ENCODE results near the gene IQCM. TPM values are rescaled to one million over a fixed set of nuclear protein-coding genes. Genes with fewer than 3 reads are reported as not detected.

Gene IQCM
- total and polyA plus RNA-seq, 3 donors from 2014 or later = 6.5 to 10.7 (median 7.4) TPM

DNA sequence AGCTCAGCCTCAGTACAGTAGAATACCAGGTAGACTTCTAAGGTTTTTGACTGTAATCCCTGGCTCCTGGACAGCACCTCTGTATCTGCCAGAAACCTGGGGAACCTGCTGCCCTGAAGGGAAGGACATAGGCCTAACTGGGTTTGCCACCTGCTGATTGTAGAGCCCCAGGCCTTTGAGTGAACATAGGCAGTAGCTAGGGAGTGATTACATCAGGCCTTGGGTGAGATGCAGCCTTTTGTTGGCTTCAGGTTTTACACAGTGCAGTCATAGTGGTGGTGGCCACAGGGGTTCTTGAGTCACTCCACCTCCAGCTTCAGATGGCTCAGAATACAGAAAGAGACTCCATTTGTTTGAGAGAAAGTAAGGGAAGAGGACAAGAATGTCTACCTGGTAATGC lies 19.3 kb downstream of the IQCM start:
- H3K27me3 ChIP-seq = no peaks in the 10 kb centered on the region
- no peak for TF ChIP-seq CTCF (IDR thresholded peaks at IDR 0.05)
- TF ChIP-seq POLR2A (IDR thresholded peaks at IDR 0.05) = no peak
- no peak overlapping the region for H3K27ac ChIP-seq
- no peak overlapping the region for H3K4me3 ChIP-seq
- no peaks in the 10 kb centered on the region for H3K4me1 ChIP-seq
- intact Hi-C loops (cut with DNase I; ENCODE audit: low total_unique reads) = no loop called here
- H3K9me3 ChIP-seq = no peaks in the 10 kb centered on the region
- no peaks in the 10 kb centered on the region for H3K36me3 ChIP-seq (ENCODE audit: low read depth, missing control alignments)
- DNase-seq = no peak

- intact Hi-C loops (cut with DNase I; ENCODE audit: low total_unique reads) = no loop called here
- Histone ChIP-seq H3K27me3 (no peaks in the 10 kb centered on the region), H3K36me3 (ENCODE audit: low read depth, missing control alignments) (no peaks in the 10 kb centered on the region), H3K4me3 (no peak overlapping the region), H3K27ac (no peak overlapping the region), H3K9me3 (no peaks in the 10 kb centered on the region), H3K4me1 (no peaks in the 10 kb centered on the region)
- 76 to 77% methylated on average over 4 of the region's 4 CpGs for WGBS, 2 donors
- no peak for DNase-seq
- TF ChIP-seq POLR2A (IDR thresholded peaks at IDR 0.05) (no peak), CTCF (IDR thresholded peaks at IDR 0.05) (no peak)
Measured at GRCh38 chr4:149795256-149795655, 20.4 kb downstream of the IQCM start.

DNA sequence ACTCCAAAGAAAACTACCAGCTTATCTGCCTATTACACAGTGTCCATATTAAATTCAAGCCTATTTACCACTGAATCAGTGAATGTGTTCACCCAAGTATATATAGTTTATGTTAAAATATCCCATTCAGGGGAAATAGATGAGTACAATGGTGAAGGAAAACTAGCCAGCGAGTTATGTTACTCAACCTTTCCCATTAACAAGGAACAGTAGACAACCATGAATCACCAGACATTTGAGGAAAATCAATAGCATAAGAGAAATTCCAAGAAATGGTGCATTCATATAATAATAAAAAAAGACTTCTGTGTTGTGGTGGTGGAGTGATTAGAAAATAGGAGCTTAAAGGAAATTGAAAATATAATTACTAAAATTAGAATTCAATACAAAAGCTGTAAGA lies 21.3 kb downstream of the IQCM start:
- DNase-seq = no peak
- Histone ChIP-seq H3K4me1 (no peaks in the 10 kb centered on the region), H3K36me3 (ENCODE audit: low read depth, missing control alignments) (no peaks in the 10 kb centered on the region), H3K27me3 (no peaks in the 10 kb centered on the region), H3K9me3 (no peaks in the 10 kb centered on the region), H3K4me3 (no peak overlapping the region), H3K27ac (no peak overlapping the region)
- TF ChIP-seq CTCF (IDR thresholded peaks at IDR 0.05) (no peak), POLR2A (IDR thresholded peaks at IDR 0.05) (no peak)
- WGBS, 2 donors = 87 to 93% methylated on average over 1 of the region's 1 CpG
- intact Hi-C loops (cut with DNase I; ENCODE audit: low total_unique reads) = no loop called here

DNA sequence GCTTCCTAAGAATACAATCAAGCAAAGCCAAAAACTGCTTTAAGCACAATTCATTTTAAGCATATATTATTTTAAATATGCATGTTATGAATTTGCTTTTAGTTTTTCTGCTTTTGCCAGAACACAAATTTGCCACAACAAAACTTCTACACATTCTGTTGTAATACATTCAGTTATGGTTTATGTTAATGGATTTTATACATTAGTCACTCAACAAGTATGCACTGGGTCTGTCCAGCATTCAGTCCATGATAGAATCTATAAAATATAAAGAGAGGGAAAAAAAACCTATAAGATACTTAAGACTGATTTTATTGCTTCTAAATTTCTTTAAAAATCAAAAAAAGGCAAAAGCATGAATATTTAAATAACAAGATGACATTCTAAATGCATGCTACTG lies 22.2 kb downstream of the IQCM start:
- intact Hi-C loops (cut with DNase I; ENCODE audit: low total_unique reads) = no loop called here
- TF ChIP-seq CTCF (IDR thresholded peaks at IDR 0.05) (no peak), POLR2A (IDR thresholded peaks at IDR 0.05) (no peak)

GRCh38 chr4:149791851-149792250 lies 23.8 kb downstream of the IQCM start:
- intact Hi-C loops (cut with DNase I; ENCODE audit: low total_unique reads) = no loop called here
- H3K4me1 ChIP-seq = no peaks in the 10 kb centered on the region
- DNase-seq = no peak
- no peaks in the 10 kb centered on the region for H3K9me3 ChIP-seq
- 74 to 85% methylated on average over 1 of the region's 1 CpG for WGBS, 2 donors
- no peaks in the 10 kb centered on the region for H3K36me3 ChIP-seq (ENCODE audit: low read depth, missing control alignments)
- no peaks in the 10 kb centered on the region for H3K27me3 ChIP-seq
- TF ChIP-seq CTCF (IDR thresholded peaks at IDR 0.05) (no peak), POLR2A (IDR thresholded peaks at IDR 0.05) (no peak)
- no peak overlapping the region for H3K27ac ChIP-seq
- no peak overlapping the region for H3K4me3 ChIP-seq

More for the DNA sequence above, 22.2 kb downstream of the IQCM start:
- Histone ChIP-seq H3K27ac (no peak overlapping the region), H3K4me1 (no peaks in the 10 kb centered on the region), H3K36me3 (ENCODE audit: low read depth, missing control alignments) (no peaks in the 10 kb centered on the region), H3K4me3 (no peak overlapping the region), H3K27me3 (no peaks in the 10 kb centered on the region), H3K9me3 (no peaks in the 10 kb centered on the region)
- no peak for DNase-seq
